Subcutaneous adipose tissue (tissue), 4 donors: Measurements from ENCODE around the gene NUSAP1. TPM values are rescaled to one million over a fixed set of nuclear protein-coding genes. Genes with fewer than 3 reads are reported as not detected.

Source experiments
- total RNA-seq, 4 donors: library from RNA; depleted of rRNA; stranded (reverse); fragments of >200 nt; gene quantifications; one replicate each; pipeline ENCODE4 v1.1.0, GENCODE V29; 2016
- TF ChIP-seq, protein P1 (sequence below): fragments of 450-650 bp; IDR thresholded peaks from one replicate; pipeline ENCODE4 v1.5.1; 2016; ENCODE audit warnings: low read depth, mild to moderate bottlenecking, control low read depth, antibody characterized with exemption, moderate library complexity

Gene NUSAP1
- total RNA-seq, 4 donors from 2014 or later = 2.6 to 12.6 (median 5.3) TPM

- TF ChIP-seq, protein P1, sequence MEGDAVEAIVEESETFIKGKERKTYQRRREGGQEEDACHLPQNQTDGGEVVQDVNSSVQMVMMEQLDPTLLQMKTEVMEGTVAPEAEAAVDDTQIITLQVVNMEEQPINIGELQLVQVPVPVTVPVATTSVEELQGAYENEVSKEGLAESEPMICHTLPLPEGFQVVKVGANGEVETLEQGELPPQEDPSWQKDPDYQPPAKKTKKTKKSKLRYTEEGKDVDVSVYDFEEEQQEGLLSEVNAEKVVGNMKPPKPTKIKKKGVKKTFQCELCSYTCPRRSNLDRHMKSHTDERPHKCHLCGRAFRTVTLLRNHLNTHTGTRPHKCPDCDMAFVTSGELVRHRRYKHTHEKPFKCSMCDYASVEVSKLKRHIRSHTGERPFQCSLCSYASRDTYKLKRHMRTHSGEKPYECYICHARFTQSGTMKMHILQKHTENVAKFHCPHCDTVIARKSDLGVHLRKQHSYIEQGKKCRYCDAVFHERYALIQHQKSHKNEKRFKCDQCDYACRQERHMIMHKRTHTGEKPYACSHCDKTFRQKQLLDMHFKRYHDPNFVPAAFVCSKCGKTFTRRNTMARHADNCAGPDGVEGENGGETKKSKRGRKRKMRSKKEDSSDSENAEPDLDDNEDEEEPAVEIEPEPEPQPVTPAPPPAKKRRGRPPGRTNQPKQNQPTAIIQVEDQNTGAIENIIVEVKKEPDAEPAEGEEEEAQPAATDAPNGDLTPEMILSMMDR = no peak
Observed at GRCh38 chr15:41377978-41378377, 45.3 kb downstream of the NUSAP1 start.

GRCh38 chr15:41387646-41388045 is 55.0 kb downstream of the NUSAP1 start:
- TF ChIP-seq, protein P1 = no peak

DNA sequence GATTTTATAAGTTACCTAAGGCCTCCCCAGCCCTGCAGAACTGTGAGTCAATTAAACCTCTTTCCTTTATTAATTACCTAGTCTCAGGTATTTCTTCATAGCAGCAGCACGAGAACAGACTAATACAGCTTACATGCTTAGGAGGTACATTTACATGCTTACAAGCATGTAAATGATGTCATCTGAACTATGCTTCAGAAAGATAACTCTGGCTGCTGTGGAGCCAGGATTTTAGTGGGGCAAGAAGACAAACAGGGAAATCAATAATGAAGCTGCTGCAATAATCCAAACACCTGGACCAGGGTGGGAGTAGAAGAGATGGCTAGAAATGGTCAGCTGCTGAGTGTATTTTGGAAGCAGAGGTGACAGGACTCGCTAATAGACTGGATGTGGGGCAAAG is 60.0 kb downstream of the NUSAP1 start:
- TF ChIP-seq, protein P1 = no peak

DNA sequence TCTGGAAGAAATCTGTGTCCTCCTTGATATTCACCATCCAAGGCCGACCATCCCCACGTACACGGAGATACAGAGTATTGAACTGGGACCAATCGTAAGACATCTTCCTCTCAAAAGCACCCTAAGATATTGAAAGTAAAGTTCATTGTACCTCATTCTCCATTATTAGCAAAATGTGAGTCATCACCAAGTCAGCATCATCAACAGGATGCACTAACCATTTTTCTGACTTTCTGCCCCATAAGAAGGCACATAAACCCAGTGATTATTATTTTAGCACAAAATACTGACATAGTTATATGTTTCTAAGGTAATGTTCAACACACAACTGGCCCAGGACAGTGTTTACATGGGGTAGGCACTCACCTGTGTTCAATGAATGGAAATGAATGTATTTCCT is 62.2 kb downstream of the NUSAP1 start:
- TF ChIP-seq, protein P1 = no peak

DNA sequence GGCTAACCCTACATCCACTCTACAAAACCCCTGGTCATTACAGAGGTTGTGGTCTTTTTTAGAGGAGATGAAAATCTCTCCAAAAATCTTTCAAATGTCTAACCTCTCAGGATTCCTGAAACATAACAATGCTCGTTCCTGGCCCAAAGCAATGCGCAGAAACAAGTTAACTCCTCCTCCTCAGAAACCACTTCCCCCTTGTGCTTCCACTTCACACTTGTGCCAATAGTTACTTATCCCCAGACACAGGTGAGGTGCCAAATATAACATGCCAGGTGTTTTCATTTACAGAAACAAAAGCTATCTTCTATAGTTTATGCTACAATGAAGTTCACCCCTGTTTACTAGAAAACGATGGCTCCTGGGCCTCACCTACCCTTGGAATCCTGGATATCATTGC is 63.4 kb downstream of the NUSAP1 start:
- TF ChIP-seq, protein P1 = no peak

GRCh38 chr15:41401904-41402267 is 69.2 kb downstream of the NUSAP1 start:
- TF ChIP-seq, protein P1 = no peak

- TF ChIP-seq, protein P1 = no peak
Observed at GRCh38 chr15:41407341-41407740, 74.7 kb downstream of the NUSAP1 start.

GRCh38 chr15:41408234-41408641 is 75.6 kb downstream of the NUSAP1 start:
- TF ChIP-seq, protein P1 = no peak
